Left lung (tissue), 10 donors: ENCODE data around the gene MAD2L1BP. TPM values are rescaled to one million over a fixed set of nuclear protein-coding genes. Genes with fewer than 3 reads are reported as not detected.

ENCODE experiments used
- ATAC-seq: fragments of 200-7000 bp; cut with Tn5 transposase; one replicate; pipeline ENCODE4 v1.9.1; 2020; ENCODE audit warnings: moderate library complexity
- DNase-seq, 4 donors: peaks; one replicate each; pipeline ENCODE4 v3.0.0-alpha.2; 2013 to 2020
- H3K27ac ChIP-seq, 2 donors: fragments of 200-600 bp; sonication (generic) in 1 of 2; one replicate each; pipeline versions ENCODE4 v1.5.0 to v1.8.0; 2020 to 2021
- H3K27me3 ChIP-seq, 2 donors: fragments of 200-600 bp; sonication (generic) in 1 of 2; one replicate each; pipeline versions ENCODE4 v1.5.0 to v1.8.0; 2020 to 2021
- H3K36me3 ChIP-seq, 2 donors: fragments of 200-600 bp; sonication (generic) in 1 of 2; one replicate each; pipeline versions ENCODE4 v1.5.0 to v1.8.0; 2020 to 2021
- H3K4me1 ChIP-seq, 2 donors: fragments of 200-600 bp; one replicate each; pipeline ENCODE4 v1.8.0; 2021
- H3K4me3 ChIP-seq, 2 donors: fragments of 200-600 bp; sonication (generic) in 1 of 2; one replicate each; pipeline versions ENCODE4 v1.5.0 to v1.8.0; 2020 to 2021; ENCODE audit warnings: mild to moderate bottlenecking in 1 of 2
- H3K9me3 ChIP-seq, 2 donors: fragments of 200-600 bp; sonication (generic) in 1 of 2; one replicate each; pipeline versions ENCODE4 v1.5.0 to v1.8.0; 2020 to 2021
- CTCF ChIP-seq, 2 donors: fragments of 200-600 bp; sonication (generic) in 1 of 2; IDR thresholded peaks; one replicate each; pipeline versions ENCODE4 v1.5.0 to v1.8.0; 2021; ENCODE audit warnings: antibody characterized with exemption in 2 of 2
- intact Hi-C, 2 donors: fragments of 100-400 bp; cut with DNase I; formaldehyde crosslinking; loops; one replicate each; pipeline versions ENCODE4 v1.11.2 to v1.14.2; 2022
- polyA plus RNA-seq, 6 donors: library from polyadenylated mRNA; unstranded; fragments of 120-200 nt; gene quantifications; one replicate each; pipeline ENCODE4 v1.2.1, GENCODE V29; 2013; ENCODE audit not compliant: insufficient read length in 6 of 6
- total RNA-seq, 2 donors: library from RNA; stranded (reverse); fragmentation: NEBNext Ultra II Directional; extraction: Animal tissue kit (Norgen Biotek cat#: 25700); gene quantifications; one replicate each; pipeline ENCODE4 v1.2.1, GENCODE V29; 2021
- donor health status: DM: no; HTN: yes; CAD: no.
- donor health status: DM: no; HTN: no; CAD: no.

MAD2L1BP gene
- total and polyA plus RNA-seq, 8 donors: 19.3 to 26.1 (median 25.0) TPM

- no peaks in the 10 kb centered on the region for H3K27me3 ChIP-seq
- no peak overlapping the region for H3K4me3 ChIP-seq
- ATAC-seq: no peak
- H3K27ac ChIP-seq: no peak overlapping the region
- H3K9me3 ChIP-seq: no peaks in the 10 kb centered on the region
- H3K4me1 ChIP-seq: no peaks in the 10 kb centered on the region
- peaks cover 0 to 75% of the 10 kb centered on the region in 2 donors for H3K36me3 ChIP-seq
- DNase-seq: no peak
- intact Hi-C loops: no loop called here
- TF ChIP-seq CTCF (IDR thresholded peaks at IDR 0.05): no peak
These were observed 35.0 kb upstream of the MAD2L1BP start for GRCh38 chr6:43600595-43600994.

- DNase-seq (no peak), ATAC-seq (no peak)
- Histone ChIP-seq H3K4me1 (peaks cover 0 to 7% of the 10 kb centered on the region in 2 donors), H3K27me3 (no peaks in the 10 kb centered on the region), H3K4me3 (no peak overlapping the region), H3K9me3 (no peaks in the 10 kb centered on the region), H3K27ac (no peak overlapping the region), H3K36me3 (peaks cover 0 to 69% of the 10 kb centered on the region in 2 donors)
- TF ChIP-seq CTCF (IDR thresholded peaks at IDR 0.05): no peak
- intact Hi-C loops: no loop called here
These were observed 31.5 kb upstream of the MAD2L1BP start for GRCh38 chr6:43604174-43604573.

- Histone ChIP-seq H3K36me3 (peaks cover 0 to 73% of the 10 kb centered on the region in 2 donors), H3K27me3 (no peaks in the 10 kb centered on the region), H3K27ac (no peak overlapping the region), H3K4me3 (no peak overlapping the region), H3K9me3 (no peaks in the 10 kb centered on the region), H3K4me1 (peaks cover 0 to 7% of the 10 kb centered on the region in 2 donors)
- DNase-seq (no peak), ATAC-seq (no peak)
- TF ChIP-seq CTCF (IDR thresholded peaks at IDR 0.05): no peak
- intact Hi-C loops: no loop called here
These were observed 29.6 kb upstream of the MAD2L1BP start for GRCh38 chr6:43606019-43606418.

GRCh38 chr6:43608310-43608763 is 27.3 kb upstream of the MAD2L1BP start:
- no peak overlapping the region for H3K27ac ChIP-seq
- H3K4me3 ChIP-seq: no peak overlapping the region
- H3K4me1 ChIP-seq: peaks cover 0 to 7% of the 10 kb centered on the region in 2 donors
- peaks cover 0 to 73% of the 10 kb centered on the region in 2 donors for H3K36me3 ChIP-seq
- DNase-seq: peak in 2 of 4 donors; percentile 67 to 85
- no peaks in the 10 kb centered on the region for H3K9me3 ChIP-seq
- H3K27me3 ChIP-seq: no peaks in the 10 kb centered on the region
- ATAC-seq: peak; percentile 87
- intact Hi-C loops: no loop called here
- TF ChIP-seq CTCF (IDR thresholded peaks at IDR 0.05): peak; percentile 77 to 85

- Histone ChIP-seq H3K27me3 (no peaks in the 10 kb centered on the region), H3K9me3 (no peaks in the 10 kb centered on the region), H3K36me3 (peaks cover 0 to 73% of the 10 kb centered on the region in 2 donors), H3K4me3 (no peak overlapping the region), H3K4me1 (peaks cover 0 to 7% of the 10 kb centered on the region in 2 donors), H3K27ac (no peak overlapping the region)
- ATAC-seq (peak; percentile 27), DNase-seq (no peak)
- intact Hi-C loops: no loop called here
- no peak for TF ChIP-seq CTCF (IDR thresholded peaks at IDR 0.05)
These were observed 26.8 kb upstream of the MAD2L1BP start for GRCh38 chr6:43608807-43609206.
